GM12874 (cell line): ENCODE measurements around the gene RNFT2.

Experiments used
- CTCF ChIP-seq: IDR thresholded peaks from 2 replicates; pipeline ENCODE4 v1.5.1; 2011; ENCODE audit warnings: low read depth, mild to moderate bottlenecking, control low read depth, low read length, moderate library complexity; ENCODE audit not compliant: insufficient read depth

RNFT2 gene

GRCh38 chr12:116896411-116896924, 158.4 kb downstream of the RNFT2 start:
- no peak for TF ChIP-seq CTCF

- TF ChIP-seq CTCF = no peak
Measured at GRCh38 chr12:116897476-116897875, 159.4 kb downstream of the RNFT2 start.

GRCh38 chr12:116898669-116899068, 160.6 kb downstream of the RNFT2 start:
- TF ChIP-seq CTCF = no peak

- TF ChIP-seq CTCF = no peak
Measured at GRCh38 chr12:116901612-116902011, 163.5 kb downstream of the RNFT2 start.
